Stimulated activated CD8-positive, alpha-beta memory T cell treated with anti-CD3 and anti-CD28 coated beads, Interleukin-7, amount 100 ng/mL, for 1 hour (primary cell): Measurements from ENCODE around the gene NSUN7.

Experiments used
- DNase-seq, 2 donors: peaks; one replicate each; pipeline ENCODE4 v3.0.0-alpha.2; 2020; ENCODE audit warnings: low read depth in 2 of 2

Gene NSUN7

DNA sequence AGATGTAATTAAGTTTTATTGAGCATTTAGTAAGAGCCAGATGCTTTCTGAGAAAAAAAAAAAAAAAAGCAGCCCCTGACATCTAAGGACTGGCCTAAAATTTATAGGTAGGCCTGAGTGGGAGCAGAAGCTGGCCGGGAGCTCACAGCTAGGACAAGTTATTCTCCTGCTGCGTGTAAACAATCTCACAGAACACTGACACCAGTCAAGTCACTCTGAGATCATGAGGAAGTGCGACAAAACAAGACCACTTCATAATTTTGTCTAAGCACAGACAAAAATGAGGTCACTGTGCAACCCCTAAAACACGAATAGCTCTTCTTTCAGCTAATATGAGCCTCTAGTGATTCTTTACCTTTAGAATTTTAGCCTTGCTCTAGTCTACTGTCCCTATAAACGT is 15.3 kb upstream of the NSUN7 start:
- DNase-seq, result no peak

GRCh38 chr4:40736910-40737309 is 12.8 kb upstream of the NSUN7 start:
- DNase-seq, result no peak

GRCh38 chr4:40737879-40738278 is 11.9 kb upstream of the NSUN7 start:
- DNase-seq, result no peak

GRCh38 chr4:40739347-40739746 is 10.4 kb upstream of the NSUN7 start:
- no peak for DNase-seq

DNA sequence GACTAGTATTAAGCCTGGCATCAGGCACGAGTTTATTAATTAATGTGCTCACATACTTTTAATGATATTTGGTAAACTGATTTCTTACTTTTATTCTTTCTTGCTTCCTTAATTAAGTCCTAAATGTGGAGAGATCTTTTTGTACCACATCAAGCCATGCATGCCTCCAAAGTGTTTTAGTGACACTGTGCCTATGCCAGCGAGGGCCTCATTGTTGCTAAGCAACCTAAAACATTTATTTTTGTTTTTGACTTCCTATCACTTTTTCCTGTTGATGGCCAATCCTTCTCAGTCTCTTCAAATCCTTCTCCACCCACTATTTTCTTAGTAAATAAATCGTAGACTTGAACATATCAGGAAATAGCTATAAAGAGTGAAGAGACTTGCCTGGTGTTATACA is 5.5 kb upstream of the NSUN7 start:
- DNase-seq, result no peak

GRCh38 chr4:40745285-40745984 is 4.3 kb upstream of the NSUN7 start:
- DNase-seq, result no peak

GRCh38 chr4:40747207-40747835 is 2.4 kb upstream of the NSUN7 start:
- no peak for DNase-seq

DNA sequence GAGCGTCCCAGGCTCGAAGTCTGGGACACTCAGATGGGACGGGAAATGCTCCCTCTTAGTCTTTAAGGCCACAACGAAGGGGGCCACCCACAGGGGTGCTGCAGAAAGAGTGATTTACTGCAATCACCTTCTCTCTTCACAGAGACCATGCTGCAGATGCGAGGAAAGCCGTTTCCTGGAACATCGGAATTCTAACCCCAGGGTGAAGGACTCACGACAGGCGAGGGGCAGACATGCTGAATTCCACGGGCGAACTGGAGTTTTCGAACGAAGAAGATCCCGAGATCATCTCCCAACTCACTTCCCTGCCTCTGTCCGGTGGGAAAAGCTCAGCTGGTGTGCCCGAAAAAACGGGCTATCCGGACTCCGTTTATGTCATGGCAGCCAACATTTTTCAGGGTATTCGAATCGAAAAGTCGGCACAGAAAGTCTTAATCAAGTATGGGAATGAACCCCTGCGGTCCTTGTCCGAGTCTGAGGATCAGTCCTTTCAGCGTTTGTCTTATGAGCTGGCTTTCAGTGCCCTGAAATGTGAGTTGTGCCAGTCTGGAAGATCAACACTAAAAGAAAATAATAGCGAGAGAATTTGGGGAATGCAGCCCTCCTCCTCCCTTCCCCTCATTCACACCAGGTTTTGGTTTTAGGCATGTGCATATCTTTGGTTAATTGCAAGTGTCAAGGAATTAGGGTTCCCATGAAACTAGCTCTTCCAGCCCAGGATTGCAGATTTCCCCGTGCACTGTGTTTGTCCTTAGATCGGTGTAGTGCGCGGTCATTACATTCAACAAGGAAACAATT is 905 bp downstream of the NSUN7 start:
- DNase-seq, result no peak

DNA sequence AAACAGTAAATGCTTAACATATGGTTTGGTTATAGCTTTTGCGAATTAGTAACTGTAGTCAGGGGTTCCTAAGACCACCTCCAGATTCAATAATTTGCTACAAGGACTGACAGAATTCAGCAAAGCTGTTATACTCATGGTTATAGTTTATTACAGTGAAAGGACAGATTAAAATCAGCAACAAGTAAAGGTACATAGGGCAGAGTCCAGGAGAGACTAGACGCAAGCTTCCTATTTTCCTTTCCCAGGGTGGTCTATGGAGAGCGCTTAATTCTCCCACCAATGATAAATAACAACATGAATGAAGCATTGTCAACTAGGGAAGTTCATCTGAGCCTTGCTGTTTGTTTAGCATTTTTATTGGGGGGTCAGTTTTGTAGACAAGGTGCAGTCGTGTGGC is 5.9 kb downstream of the NSUN7 start:
- no peak for DNase-seq

DNA sequence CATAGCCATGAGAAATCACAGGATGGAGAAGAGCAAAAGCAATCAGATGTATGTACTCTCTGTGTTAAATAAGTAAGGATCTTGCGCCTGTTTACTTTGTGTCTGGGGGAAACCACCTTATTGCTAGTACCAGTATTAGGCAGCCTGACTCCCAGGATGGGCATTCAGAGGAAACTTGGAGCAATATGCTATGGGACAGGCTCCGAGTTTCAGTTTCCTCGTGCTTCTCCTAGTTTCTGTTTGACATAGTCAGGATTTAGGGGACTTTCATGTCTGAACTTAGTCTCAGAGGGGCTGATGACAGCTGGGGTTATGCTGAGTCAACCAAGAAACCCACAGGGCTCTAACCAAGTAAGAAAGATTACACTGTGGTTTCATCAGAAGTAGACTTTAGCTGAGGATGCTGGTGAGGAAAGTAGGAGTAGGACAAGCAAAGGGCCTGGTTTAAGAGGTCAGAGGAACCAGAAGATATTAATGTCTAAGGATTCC is 13.5 kb downstream of the NSUN7 start:
- DNase-seq, result no peak

DNA sequence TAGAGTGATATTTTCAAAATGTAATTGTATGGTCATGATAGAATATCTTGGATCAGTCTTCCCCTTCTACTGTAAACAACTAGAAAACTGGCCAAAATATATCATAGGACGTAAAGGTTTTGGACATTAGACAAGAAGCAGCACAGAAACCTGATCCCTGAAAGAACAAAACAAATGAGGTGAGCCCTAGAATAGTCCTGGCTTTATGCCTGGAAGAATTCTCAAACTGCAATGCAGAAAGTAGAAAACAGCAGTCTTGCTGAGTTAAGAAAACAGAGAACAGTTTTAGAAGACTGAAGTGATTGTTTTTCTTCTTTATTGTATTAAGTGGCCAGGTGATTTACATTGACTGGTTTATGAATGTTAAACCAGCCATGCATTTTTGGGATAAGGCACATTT is 19.5 kb downstream of the NSUN7 start:
- no peak for DNase-seq

GRCh38 chr4:40778090-40778489 is 28.3 kb downstream of the NSUN7 start:
- DNase-seq, result no peak

DNA sequence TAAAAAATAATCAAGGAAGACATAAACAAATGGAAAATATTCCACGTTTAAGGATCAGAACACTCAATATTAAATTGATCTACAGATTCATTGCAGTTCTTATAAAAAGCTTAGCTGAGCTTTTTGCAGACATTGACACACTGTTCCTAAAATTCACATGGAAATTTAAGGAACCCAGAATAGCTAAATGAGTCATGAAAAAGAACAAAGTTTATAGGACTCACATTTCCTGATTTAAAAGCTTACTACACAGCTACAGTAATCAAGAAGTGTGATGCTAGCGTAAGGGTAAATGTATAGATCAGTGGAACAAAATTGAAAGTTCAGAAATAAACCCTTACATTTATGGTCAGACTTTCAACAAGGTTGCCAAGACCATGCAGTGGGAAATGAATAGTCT is 33.1 kb downstream of the NSUN7 start:
- DNase-seq, result no peak

GRCh38 chr4:40785727-40786126 is 36.0 kb downstream of the NSUN7 start:
- DNase-seq, result no peak

DNA sequence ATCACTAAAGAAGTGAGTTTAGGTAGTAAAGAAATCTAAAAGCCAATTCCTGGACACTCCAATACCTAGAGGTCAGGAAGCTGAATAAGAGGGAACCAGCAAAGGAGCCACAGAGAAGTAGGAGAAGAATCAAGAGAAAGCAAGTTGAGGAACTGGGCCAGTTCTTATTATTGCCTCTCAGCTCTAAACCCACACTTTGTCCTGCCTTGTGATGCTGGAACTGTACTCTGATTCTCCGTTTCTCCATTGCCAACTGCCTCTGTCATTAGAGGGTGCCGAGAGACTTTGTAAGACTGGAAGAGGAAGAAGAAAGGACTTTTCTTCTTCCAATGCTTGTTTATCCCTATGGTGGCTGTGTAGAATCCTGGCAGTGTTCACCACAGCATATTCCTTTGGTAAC is 38.6 kb downstream of the NSUN7 start:
- DNase-seq, result no peak

- DNase-seq, result no peak
Observed at GRCh38 chr4:40789031-40789430, 39.3 kb downstream of the NSUN7 start.

DNA sequence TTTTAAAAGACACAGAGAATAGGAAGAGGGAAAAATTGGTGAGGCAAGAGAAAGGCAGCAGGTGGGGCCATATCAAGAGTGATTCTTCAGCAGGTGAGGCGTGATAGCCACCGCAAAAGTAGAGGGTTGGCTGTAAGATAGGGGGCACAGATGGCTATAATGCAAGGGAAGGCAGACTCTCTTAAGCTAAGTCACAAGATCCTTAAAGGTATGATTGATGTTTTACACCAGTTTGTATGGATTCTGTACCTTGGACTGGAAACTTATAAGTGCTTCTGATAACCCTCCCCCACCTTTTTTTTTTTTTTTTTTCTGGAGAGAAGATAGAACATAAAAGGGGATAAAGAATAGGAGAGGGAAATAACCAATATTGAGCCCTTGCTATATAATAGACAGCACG is 40.0 kb downstream of the NSUN7 start:
- no peak for DNase-seq

GRCh38 chr4:40800064-40800463 is 50.3 kb downstream of the NSUN7 start:
- no peak for DNase-seq

DNA sequence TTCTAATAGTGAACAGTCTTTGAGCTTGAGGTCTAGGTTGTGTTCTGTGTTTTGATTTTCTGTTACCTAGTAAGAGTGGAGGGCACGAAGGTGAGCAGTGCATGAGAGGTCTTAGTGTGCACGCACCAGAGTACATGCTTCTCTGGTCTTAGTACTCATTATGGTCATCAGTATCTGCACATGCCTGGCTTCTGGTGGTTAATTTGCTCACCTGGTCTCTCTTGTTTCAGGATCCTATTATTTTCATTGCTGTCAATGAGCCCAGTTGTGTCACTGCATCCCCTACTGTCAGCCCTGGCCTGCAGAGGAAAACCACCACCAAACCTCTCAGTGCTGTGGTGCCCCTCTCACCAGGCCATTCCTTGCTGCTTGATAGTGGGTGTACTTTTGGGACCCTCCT is 54.8 kb downstream of the NSUN7 start:
- no peak for DNase-seq

DNA sequence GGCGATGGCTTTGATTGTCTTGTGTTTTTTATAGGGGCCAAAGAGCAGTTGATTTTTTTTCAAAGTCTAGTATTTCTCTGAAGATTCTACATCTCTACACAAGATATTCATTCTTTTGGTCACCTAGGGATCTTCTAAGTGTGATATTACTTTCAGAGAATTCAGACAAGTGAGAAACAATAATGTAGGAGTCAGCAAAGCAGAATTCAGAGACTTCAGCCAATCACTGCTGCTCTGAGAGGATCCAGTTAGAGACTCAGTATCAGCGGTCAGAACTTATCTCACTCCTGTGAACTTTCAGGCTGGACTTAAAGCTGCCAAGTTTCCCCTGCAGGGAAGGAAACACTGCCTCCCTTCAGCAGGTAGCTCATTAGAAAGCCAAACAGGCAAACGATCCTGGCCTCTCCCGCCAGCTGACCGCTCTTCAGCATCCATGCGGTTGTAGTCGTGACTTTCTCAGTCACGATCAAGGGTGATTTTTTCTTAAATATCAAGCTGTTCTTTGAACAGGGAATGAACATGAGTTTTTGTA is 59.2 kb downstream of the NSUN7 start:
- no peak for DNase-seq

DNA sequence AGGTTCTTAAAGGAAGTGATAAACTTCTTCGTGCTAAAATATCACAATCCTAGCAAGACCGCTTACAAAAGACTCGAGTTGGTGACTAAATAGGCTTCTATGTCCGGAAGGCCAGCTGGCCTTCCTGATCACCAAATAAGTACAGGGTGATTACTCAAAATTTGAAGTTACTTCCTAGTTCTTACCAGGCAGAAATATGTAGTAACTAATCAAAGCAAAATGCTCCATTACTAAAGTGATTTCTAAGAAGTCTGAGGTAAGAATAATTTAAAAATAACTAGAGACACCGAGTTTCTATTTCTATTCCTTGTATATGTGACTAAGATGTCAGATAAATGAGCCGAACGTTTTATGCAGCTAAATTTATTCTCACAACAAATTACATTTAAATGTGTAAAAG is 62.2 kb downstream of the NSUN7 start:
- DNase-seq, result no peak

DNA sequence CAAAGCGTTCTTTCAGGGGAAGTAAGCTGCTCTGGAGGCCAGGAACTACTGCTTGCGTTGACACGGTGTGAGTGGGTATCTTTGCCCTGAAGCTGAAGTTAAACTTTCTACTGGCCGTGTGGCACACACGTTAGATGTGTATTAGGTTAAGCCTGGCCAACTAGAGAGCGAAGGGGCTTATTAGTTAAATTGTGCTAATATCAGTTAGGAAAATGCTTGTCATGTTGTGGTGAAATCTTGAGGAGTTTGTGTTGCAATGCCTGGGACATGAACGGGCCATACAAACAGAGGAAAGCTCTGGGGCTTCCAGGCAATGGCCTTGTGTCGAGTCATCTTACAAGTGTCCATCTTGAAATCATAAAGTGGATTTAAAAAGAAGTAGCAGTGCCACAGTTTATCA is 62.6 kb downstream of the NSUN7 start:
- DNase-seq, result no peak

DNA sequence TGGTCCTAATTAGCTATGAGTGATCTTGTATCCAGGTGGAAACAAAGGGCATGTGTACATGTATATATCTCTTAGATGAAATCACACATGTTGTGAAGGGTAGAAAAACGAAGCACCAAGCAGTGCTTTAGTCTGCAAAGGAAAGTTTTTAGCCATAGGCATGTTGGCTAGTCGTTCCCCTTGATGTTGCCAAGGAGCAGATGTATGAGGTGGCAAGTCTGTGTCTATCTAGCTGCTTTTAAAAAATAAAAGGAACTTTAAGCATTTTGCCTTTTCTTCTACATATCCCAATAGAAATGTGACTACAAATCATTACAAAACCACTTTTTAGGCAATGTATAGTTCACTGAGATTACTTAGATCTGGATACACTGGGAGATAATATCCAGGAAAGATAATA is 63.1 kb downstream of the NSUN7 start:
- DNase-seq, result no peak
